Thoracic aorta (tissue), 2 donors: ENCODE data around the gene MLLT10. TPM values are rescaled to one million over a fixed set of nuclear protein-coding genes. Genes with fewer than 3 reads are reported as not detected.
"Not testable (repeated sequence)": the region's sequence is repeated elsewhere in the genome, so short reads cannot be mapped to it uniquely, and the experiment has no call there.

Experiments used
- ATAC-seq: fragments of 150-250 bp; one replicate; pipeline ENCODE4 v1.8.0; 2017; ENCODE audit warnings: low read depth; ENCODE audit not compliant: insufficient number of reproducible peaks, low FRiP score
- DNase-seq: peaks from one replicate; pipeline ENCODE4 v3.0.0-alpha.2; 2020; ENCODE audit warnings: low spot score
- H3K27ac ChIP-seq, 2 donors: fragments of 200-600 bp; sonication (generic); 1 replicate in 1 of 2; 2 replicates in 1 of 2; pipeline ENCODE4 v1.5.1; 2016; ENCODE audit warnings: mild to moderate bottlenecking in 2 of 2, moderate library complexity in 2 of 2
- H3K27me3 ChIP-seq: fragments of 200-600 bp; sonication (generic); replicated peaks from 2 replicates; pipeline ENCODE4 v1.6.0; 2016; ENCODE audit warnings: mild to moderate bottlenecking; ENCODE audit not compliant: insufficient read depth
- H3K36me3 ChIP-seq: fragments of 200-600 bp; sonication (generic); one replicate; pipeline ENCODE4 v1.5.1; 2016
- H3K4me1 ChIP-seq, 2 donors: fragments of 200-600 bp; sonication (generic); 1 replicate in 1 of 2; 2 replicates in 1 of 2; pipeline versions ENCODE4 v1.5.1 to v1.6.0; 2016; ENCODE audit warnings: low read depth in 2 of 2, mild to moderate bottlenecking in 1 of 2; ENCODE audit not compliant: control insufficient read depth in 1 of 2
- H3K4me3 ChIP-seq: fragments of 200-600 bp; sonication (generic); 2 replicates; pipeline ENCODE4 v1.5.1; 2016; ENCODE audit warnings: mild to moderate bottlenecking
- H3K9me3 ChIP-seq: fragments of 200-600 bp; sonication (generic); 2 replicates; pipeline ENCODE4 v1.5.1; 2016
- CTCF ChIP-seq: fragments of 200-600 bp; sonication (generic); IDR thresholded peaks from one replicate; pipeline ENCODE4 v1.5.1; 2019; ENCODE audit warnings: antibody characterized with exemption
- total RNA-seq, 2 donors: library from RNA; depleted of rRNA; stranded (reverse); fragments of >200 nt; gene quantifications; one replicate each; pipeline versions ENCODE4 v1.1.0 to v1.2.3, GENCODE V29; 2016

MLLT10 gene
- total RNA-seq, 2 donors from 2014 or later: 35.1 to 54.7 TPM

GRCh38 chr10:21614000-21614399 is 80.0 kb downstream of the MLLT10 start:
- no peak for DNase-seq
- no peak for TF ChIP-seq CTCF
- H3K9me3 ChIP-seq: no peaks in the 10 kb centered on the region
- H3K4me3 ChIP-seq: no peak overlapping the region
- no peaks in the 10 kb centered on the region for H3K27me3 ChIP-seq
- no peaks in the 10 kb centered on the region for H3K4me1 ChIP-seq
- peaks cover 2% of the 10 kb centered on the region for H3K36me3 ChIP-seq
- ATAC-seq: no peak
- no peak overlapping the region for H3K27ac ChIP-seq

- no peaks in the 10 kb centered on the region for H3K27me3 ChIP-seq
- TF ChIP-seq CTCF: no peak
- no peaks in the 10 kb centered on the region for H3K9me3 ChIP-seq
- no peak for ATAC-seq
- H3K36me3 ChIP-seq: peaks cover 2% of the 10 kb centered on the region
- H3K4me3 ChIP-seq: no peak overlapping the region
- H3K27ac ChIP-seq: no peak overlapping the region
- no peaks in the 10 kb centered on the region for H3K4me1 ChIP-seq
- DNase-seq: no peak
Observed at GRCh38 chr10:21617267-21617666, 83.2 kb downstream of the MLLT10 start.

GRCh38 chr10:21623291-21623690 is 89.3 kb downstream of the MLLT10 start:
- no peak for TF ChIP-seq CTCF
- no peaks in the 10 kb centered on the region for H3K27me3 ChIP-seq
- no peak for ATAC-seq
- H3K4me1 ChIP-seq: no peaks in the 10 kb centered on the region
- DNase-seq: no peak
- H3K4me3 ChIP-seq: no peak overlapping the region
- H3K27ac ChIP-seq: no peak overlapping the region
- no peaks in the 10 kb centered on the region for H3K9me3 ChIP-seq
- H3K36me3 ChIP-seq: peaks cover 4% of the 10 kb centered on the region

- not testable (repeated sequence) for H3K4me3 ChIP-seq
Observed at GRCh38 chr10:21624421-21624820, 90.4 kb downstream of the MLLT10 start.

GRCh38 chr10:21624951-21625350 is 90.9 kb downstream of the MLLT10 start:
- Histone ChIP-seq H3K4me1 (no peaks in the 10 kb centered on the region), H3K27me3 (no peaks in the 10 kb centered on the region), H3K4me3 (no peak overlapping the region), H3K27ac (no peak overlapping the region), H3K9me3 (no peaks in the 10 kb centered on the region), H3K36me3 (peaks cover 4% of the 10 kb centered on the region)
- no peak for ATAC-seq
- TF ChIP-seq CTCF: no peak
- no peak for DNase-seq

More at GRCh38 chr10:21624421-21624820, 90.4 kb downstream of the MLLT10 start:
- H3K9me3 ChIP-seq, H3K27ac ChIP-seq, DNase-seq, H3K27me3 ChIP-seq, ATAC-seq, H3K4me1 ChIP-seq, H3K36me3 ChIP-seq: not testable (repeated sequence)

- no peaks in the 10 kb centered on the region for H3K9me3 ChIP-seq
- peaks cover 4% of the 10 kb centered on the region for H3K36me3 ChIP-seq
- H3K27ac ChIP-seq: no peak overlapping the region
- TF ChIP-seq CTCF: no peak
- H3K27me3 ChIP-seq: no peaks in the 10 kb centered on the region
- H3K4me3 ChIP-seq: no peak overlapping the region
- ATAC-seq (no peak), DNase-seq (no peak)
- no peaks in the 10 kb centered on the region for H3K4me1 ChIP-seq
Observed at GRCh38 chr10:21625623-21626229, 91.7 kb downstream of the MLLT10 start.
